ENCODE measurements around the gene CAV2.

- TF ChIP-seq CTCF (IDR thresholded peaks at IDR 0.05), result no peak
- no peak for TF ChIP-seq EP300 (IDR thresholded peaks at IDR 0.05)
- TF ChIP-seq POLR2AphosphoS5 (IDR thresholded peaks at IDR 0.05), result no peak
- TF ChIP-seq POLR2A (IDR thresholded peaks at IDR 0.05), result no peak
These were observed 4.3 kb downstream of the CAV2 start for GRCh38 chr7:116503835-116504234.

Data from gastroesophageal sphincter (tissue), 3 donors.